Motor neuron (in vitro differentiated cells): ENCODE measurements around the gene FUT7. TPM values are rescaled to one million over a fixed set of nuclear protein-coding genes. Genes with fewer than 3 reads are reported as not detected.
"Not testable (repeated sequence)": the region's sequence is repeated elsewhere in the genome, so short reads cannot be mapped to it uniquely, and the experiment has no call there.

Experiments used
- ATAC-seq, 8 experiments: fragments of 200-7000 bp; cut with Tn5 transposase; replicated peaks in 6 of 8; 2 replicates each; pipeline ENCODE4 v1.8.0; 2021; ENCODE audit warnings: mild to moderate bottlenecking in 8 of 8, moderate library complexity in 8 of 8
- H3K27ac ChIP-seq, 2 donors: fragments of 250-450 bp; sonication (Bioruptor Pico); 2 replicates each; pipeline ENCODE4 v1.9.0; 2021; ENCODE audit warnings: antibody characterized with exemption in 2 of 2, mild to moderate bottlenecking in 2 of 2, moderate library complexity in 1 of 2
- H3K4me1 ChIP-seq, 2 donors: fragments of 250-450 bp; sonication (Bioruptor Pico); replicated peaks in 1 of 2; 2 replicates each; pipeline ENCODE4 v1.6.1; 2021; ENCODE audit warnings: antibody characterized with exemption in 2 of 2, mild to moderate bottlenecking in 2 of 2, moderate library complexity in 1 of 2
- H3K4me3 ChIP-seq, 5 donors: fragments of 250-450 bp; sonication (Bioruptor Pico); 2 replicates each; pipeline ENCODE4 v1.9.0; 2021; ENCODE audit warnings: antibody characterized with exemption in 5 of 5, mild to moderate bottlenecking in 5 of 5, moderate library complexity in 4 of 5
- WGBS, 10 experiments: fragments of 450-650 bp; shearing (Covaris generic); methylation state at CpG; one replicate each; pipeline ENCODE4 v1.0.0; 2022; 5-methylcytosine and 5-hydroxymethylcytosine counted together
- in situ Hi-C, 9 experiments: fragments of 400-800 bp; cut with MboI; loops; one replicate each; pipeline ENCODE4 v1.15.0; 2021; ENCODE audit warnings: low sequenced_read_pairs in 9 of 9, low pct_unique_long_range_greater_than_20kb in 2 of 9; ENCODE audit not compliant: unreplicated experiment in 9 of 9
- total RNA-seq, 8 experiments: library from RNA; unstranded; fragments of 300-600 nt; gene quantifications; 2 replicates each; pipeline versions ENCODE4 v1.2.3 to v1.2.4, GENCODE V29; 2022

The FUT7 gene
- total RNA-seq, 8 experiments from 2014 or later, result 0.08 to 1.0 (median 0.25) TPM; not detected in 1

GRCh38 chr9:137063311-137064026 lies 31.6 kb upstream of the FUT7 start:
- ATAC-seq, result peak in 2 of 8 experiments; percentile 1 to 5
- no peaks in the 10 kb centered on the region for H3K4me1 ChIP-seq
- in situ Hi-C loops, result no loop called here

GRCh38 chr9:137062798-137063197 lies 30.9 kb upstream of the FUT7 start:
- H3K27ac ChIP-seq, ATAC-seq, H3K4me1 ChIP-seq, H3K4me3 ChIP-seq, in situ Hi-C loops: not testable (repeated sequence)
- WGBS, 10 experiments, result 63% methylated on average over 2 of the region's 9 CpGs; no CpG with 5 or more reads in 9 of the 10 experiments

More at GRCh38 chr9:137063311-137064026, 31.6 kb upstream of the FUT7 start:
- WGBS, 10 experiments, result 40 to 100% (median 92%) methylated on average over 1 to 2 of the region's 26 CpGs; no CpG with 5 or more reads in 7 of the 10 experiments
- H3K27ac ChIP-seq, result no peak overlapping the region
- H3K4me3 ChIP-seq, result no peak overlapping the region

GRCh38 chr9:137062384-137062783 lies 30.5 kb upstream of the FUT7 start:
- in situ Hi-C loops, result no loop called here
- ATAC-seq, result no peak
- Histone ChIP-seq H3K4me3 (no peak overlapping the region), H3K4me1 (no peaks in the 10 kb centered on the region), H3K27ac (no peak overlapping the region)
- 30 to 100% (median 88%) methylated on average over 1 to 10 of the region's 15 CpGs; no CpG with 5 or more reads in 3 of the 10 experiments for WGBS, 10 experiments

GRCh38 chr9:137058521-137059234 lies 26.8 kb upstream of the FUT7 start:
- H3K4me3 ChIP-seq, result no peak overlapping the region
- no peak for ATAC-seq
- peaks cover 2 to 16% of the 10 kb centered on the region in 2 donors for H3K4me1 ChIP-seq
- in situ Hi-C loops, result no loop called here
- 48 to 100% (median 84%) methylated on average over 1 to 9 of the region's 9 CpGs; no CpG with 5 or more reads in 1 of the 10 experiments for WGBS, 10 experiments
- H3K27ac ChIP-seq, result no peak overlapping the region

- in situ Hi-C loops, result no loop called here
Observed at GRCh38 chr9:137057545-137057944, 25.7 kb upstream of the FUT7 start.

GRCh38 chr9:137056739-137057415 lies 25.0 kb upstream of the FUT7 start:
- ATAC-seq, result no peak
- H3K4me1 ChIP-seq, result peaks cover 2 to 23% of the 10 kb centered on the region in 2 donors
- H3K27ac ChIP-seq, result no peak overlapping the region
- no peak overlapping the region for H3K4me3 ChIP-seq
- in situ Hi-C loops, result no loop called here
- 49 to 100% (median 80%) methylated on average over 1 to 13 of the region's 17 CpGs for WGBS, 10 experiments

More at GRCh38 chr9:137057545-137057944, 25.7 kb upstream of the FUT7 start:
- Histone ChIP-seq H3K4me1 (peaks cover 2 to 23% of the 10 kb centered on the region in 2 donors), H3K4me3 (no peak overlapping the region), H3K27ac (no peak overlapping the region)
- no peak for ATAC-seq
- 26 to 93% (median 63%) methylated on average over 1 to 14 of the region's 16 CpGs; no CpG with 5 or more reads in 3 of the 10 experiments for WGBS, 10 experiments

- H3K27ac ChIP-seq, result no peak overlapping the region
- ATAC-seq, result peak; percentile 68 to 88 (median 81)
- H3K4me3 ChIP-seq, result no peak overlapping the region
- peaks cover 2 to 23% of the 10 kb centered on the region in 2 donors for H3K4me1 ChIP-seq
- in situ Hi-C loops, result no loop called here
- 0 to 76% (median 17%) methylated on average over 1 to 5 of the region's 28 CpGs; no CpG with 5 or more reads in 4 of the 10 experiments for WGBS, 10 experiments
Observed at GRCh38 chr9:137055385-137056364, 23.8 kb upstream of the FUT7 start.

GRCh38 chr9:137054932-137055384 lies 23.1 kb upstream of the FUT7 start:
- Histone ChIP-seq H3K27ac (no peak overlapping the region), H3K4me1 (peaks cover 2 to 23% of the 10 kb centered on the region in 2 donors), H3K4me3 (no peak overlapping the region)
- ATAC-seq, result peak in 1 of 8 experiments; percentile 4
- in situ Hi-C loops, result no loop called here
- WGBS, 10 experiments, result 80 to 100% (median 100%) methylated on average over 1 to 3 of the region's 17 CpGs; no CpG with 5 or more reads in 7 of the 10 experiments

GRCh38 chr9:137053944-137054931 lies 22.4 kb upstream of the FUT7 start, which contains the start of gene ENTPD2:
ENTPD2 (minus strand) TSS chr9:137054061; CDS start chr9:137053997, 64 bp downstream.
- ATAC-seq, result peak in 6 of 8 experiments; percentile 2 to 37 (median 28)
- H3K4me3 ChIP-seq, result peak within 1 kb of the TSS in 3 of 5 donors; percentile 10 to 20 (median 13)
- peaks cover 2 to 26% of the 10 kb centered on the region in 2 donors for H3K4me1 ChIP-seq
- in situ Hi-C loops, result no loop called here
- WGBS, 10 experiments, result 80 to 92% (median 86%) methylated on average over 4 of the region's 90 CpGs; no CpG with 5 or more reads in 7 of the 10 experiments
- H3K27ac ChIP-seq, result no peak within 1 kb of the TSS

- H3K4me1 ChIP-seq, result peaks cover 5 to 32% of the 10 kb centered on the region in 2 donors
- no peak overlapping the region for H3K27ac ChIP-seq
- WGBS, 10 experiments, result 50% methylated on average over 2 of the region's 71 CpGs; no CpG with 5 or more reads in 9 of the 10 experiments
- peak in 1 of 8 experiments; percentile 0 for ATAC-seq
- in situ Hi-C loops, result no loop called here
- H3K4me3 ChIP-seq, result peak overlapping the region in 3 of 5 donors; percentile 10 to 20 (median 13)
Observed at GRCh38 chr9:137052998-137053943, 21.4 kb upstream of the FUT7 start.
